Inflammatory macrophage (primary cell): ENCODE measurements around the gene PDE4B.

Experiments used
- DNase-seq, 2 donors: peaks; one replicate each; pipeline ENCODE4 v3.0.0-alpha.2; 2020 to 2022

The PDE4B gene

GRCh38 chr1:66270119-66270812 lies 477.6 kb downstream of the PDE4B start:
- peak; percentile 75 to 78 for DNase-seq

- peak; percentile 44 to 60 for DNase-seq
Observed at GRCh38 chr1:66271216-66271903, 478.7 kb downstream of the PDE4B start.

GRCh38 chr1:66271904-66272254 lies 479.2 kb downstream of the PDE4B start:
- peak in 1 of 2 donors; percentile 51 for DNase-seq

- DNase-seq: no peak
Observed at GRCh38 chr1:66273656-66274055, 481.0 kb downstream of the PDE4B start.

GRCh38 chr1:66274634-66275033 lies 481.9 kb downstream of the PDE4B start:
- DNase-seq: no peak

- no peak for DNase-seq
Observed at GRCh38 chr1:66275083-66275482, 482.4 kb downstream of the PDE4B start.

GRCh38 chr1:66275601-66276023 lies 482.9 kb downstream of the PDE4B start:
- DNase-seq: peak; percentile 66 to 75

- DNase-seq: no peak
Observed at GRCh38 chr1:66276218-66276617, 483.5 kb downstream of the PDE4B start.

- DNase-seq: peak in 1 of 2 donors; percentile 26
Observed at GRCh38 chr1:66278260-66279021, 485.7 kb downstream of the PDE4B start.

GRCh38 chr1:66281808-66282207 lies 489.1 kb downstream of the PDE4B start:
- no peak for DNase-seq

- DNase-seq: no peak
Observed at GRCh38 chr1:66282343-66282852, 489.7 kb downstream of the PDE4B start.

GRCh38 chr1:66282891-66283621 lies 490.4 kb downstream of the PDE4B start:
- no peak for DNase-seq

- no peak for DNase-seq
Observed at GRCh38 chr1:66283622-66284041, 490.9 kb downstream of the PDE4B start.

GRCh38 chr1:66284746-66285145 lies 492.1 kb downstream of the PDE4B start:
- DNase-seq: no peak

GRCh38 chr1:66285618-66286270 lies 493.0 kb downstream of the PDE4B start:
- DNase-seq: no peak

GRCh38 chr1:66286307-66286706 lies 493.6 kb downstream of the PDE4B start:
- DNase-seq: no peak

GRCh38 chr1:66288048-66288447 lies 495.4 kb downstream of the PDE4B start:
- no peak for DNase-seq

- no peak for DNase-seq
Observed at GRCh38 chr1:66290761-66291530, 498.3 kb downstream of the PDE4B start.

- DNase-seq: no peak
Observed at GRCh38 chr1:66291531-66291864, 498.8 kb downstream of the PDE4B start.

GRCh38 chr1:66292305-66292704 lies 499.6 kb downstream of the PDE4B start:
- no peak for DNase-seq

- DNase-seq: no peak
Observed at GRCh38 chr1:66292944-66293343, 500.2 kb downstream of the PDE4B start.
